ENCODE measurements around the gene ATOH8.

Gene ATOH8

GRCh38 chr2:85747441-85747840, 6.3 kb upstream of the ATOH8 start:
- DNase-seq (ENCODE audit: low read depth), result no peak
- H3K4me3 ChIP-seq (ENCODE audit: low read length), result no peak overlapping the region
- TF ChIP-seq CTCF (conservative IDR thresholded peaks at IDR 0.05; ENCODE audit: low read depth, low read length), result no peak

GRCh38 chr2:85748039-85748734, 5.6 kb upstream of the ATOH8 start:
- no peak overlapping the region for H3K4me3 ChIP-seq (ENCODE audit: low read length)
- no peak for TF ChIP-seq CTCF (conservative IDR thresholded peaks at IDR 0.05; ENCODE audit: low read depth, low read length)
- no peak for DNase-seq (ENCODE audit: low read depth)

- no peak for TF ChIP-seq CTCF (conservative IDR thresholded peaks at IDR 0.05; ENCODE audit: low read depth, low read length)
- no peak for DNase-seq (ENCODE audit: low read depth)
- no peak overlapping the region for H3K4me3 ChIP-seq (ENCODE audit: low read length)
These were observed 4.6 kb upstream of the ATOH8 start for GRCh38 chr2:85748985-85749875.

GRCh38 chr2:85750587-85751575, 2.9 kb upstream of the ATOH8 start:
- H3K4me3 ChIP-seq (ENCODE audit: low read length), result no peak overlapping the region
- peak; percentile 90 for TF ChIP-seq CTCF (conservative IDR thresholded peaks at IDR 0.05; ENCODE audit: low read depth, low read length)
- no peak for DNase-seq (ENCODE audit: low read depth)

- DNase-seq (ENCODE audit: low read depth), result no peak
- TF ChIP-seq CTCF (conservative IDR thresholded peaks at IDR 0.05; ENCODE audit: low read depth, low read length), result no peak
- H3K4me3 ChIP-seq (ENCODE audit: low read length), result no peak overlapping the region
These were observed 2.2 kb upstream of the ATOH8 start for GRCh38 chr2:85751627-85752026.

GRCh38 chr2:85753035-85753524, 711 bp upstream of the ATOH8 start:
- no peak for DNase-seq (ENCODE audit: low read depth)
- no peak for TF ChIP-seq CTCF (conservative IDR thresholded peaks at IDR 0.05; ENCODE audit: low read depth, low read length)
- H3K4me3 ChIP-seq (ENCODE audit: low read length), result peak overlapping the region; percentile 48
